NCI-H345 (cell line): ENCODE results near the gene FUCA1.
"Not testable (repeated sequence)": the region's sequence is repeated elsewhere in the genome, so short reads cannot be mapped to it uniquely, and the experiment has no call there.

Experiments used
- DNase-seq: peaks from one replicate; lab custom pipeline; 2025; lab: John Stamatoyannopoulos, UW

FUCA1 gene

DNA sequence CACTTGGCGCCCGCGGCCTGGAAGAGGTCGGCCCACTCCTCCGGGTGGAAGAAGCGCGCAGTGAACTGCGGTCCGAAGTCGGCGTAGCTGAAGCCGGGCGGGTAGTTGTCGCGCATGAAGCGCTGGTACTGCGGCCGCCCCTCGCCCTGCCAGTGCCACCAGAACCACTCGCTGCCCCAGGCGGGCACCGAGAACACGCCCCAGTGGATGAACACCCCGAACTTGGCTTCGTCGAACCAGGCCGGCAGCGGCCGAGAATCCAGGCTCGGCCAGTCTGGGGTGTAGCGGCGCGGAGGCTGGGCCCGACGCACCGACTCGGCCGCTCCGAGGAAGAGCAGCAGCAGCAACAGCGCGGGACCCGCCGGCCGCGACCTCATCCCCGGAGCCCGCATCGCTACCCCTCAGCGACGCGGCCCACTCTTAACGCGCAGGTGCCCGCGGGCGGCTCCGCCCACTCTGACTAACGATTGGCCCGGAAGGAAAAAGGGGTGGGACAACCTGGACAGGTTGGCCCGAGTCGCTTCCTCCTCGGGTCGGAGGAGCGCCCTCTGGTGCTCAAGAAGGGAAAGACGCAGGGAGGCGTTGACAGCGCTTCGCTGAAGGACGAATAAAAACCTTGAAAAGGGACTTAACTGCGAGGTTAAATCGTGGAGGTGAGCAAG, at the start of gene FUCA1:
TSS of gene FUCA1 (minus strand) at position 396 of the 662 bp plus-strand sequence. CDS start at position 392, 4 bp downstream.
- peak; percentile 97 for DNase-seq

DNA sequence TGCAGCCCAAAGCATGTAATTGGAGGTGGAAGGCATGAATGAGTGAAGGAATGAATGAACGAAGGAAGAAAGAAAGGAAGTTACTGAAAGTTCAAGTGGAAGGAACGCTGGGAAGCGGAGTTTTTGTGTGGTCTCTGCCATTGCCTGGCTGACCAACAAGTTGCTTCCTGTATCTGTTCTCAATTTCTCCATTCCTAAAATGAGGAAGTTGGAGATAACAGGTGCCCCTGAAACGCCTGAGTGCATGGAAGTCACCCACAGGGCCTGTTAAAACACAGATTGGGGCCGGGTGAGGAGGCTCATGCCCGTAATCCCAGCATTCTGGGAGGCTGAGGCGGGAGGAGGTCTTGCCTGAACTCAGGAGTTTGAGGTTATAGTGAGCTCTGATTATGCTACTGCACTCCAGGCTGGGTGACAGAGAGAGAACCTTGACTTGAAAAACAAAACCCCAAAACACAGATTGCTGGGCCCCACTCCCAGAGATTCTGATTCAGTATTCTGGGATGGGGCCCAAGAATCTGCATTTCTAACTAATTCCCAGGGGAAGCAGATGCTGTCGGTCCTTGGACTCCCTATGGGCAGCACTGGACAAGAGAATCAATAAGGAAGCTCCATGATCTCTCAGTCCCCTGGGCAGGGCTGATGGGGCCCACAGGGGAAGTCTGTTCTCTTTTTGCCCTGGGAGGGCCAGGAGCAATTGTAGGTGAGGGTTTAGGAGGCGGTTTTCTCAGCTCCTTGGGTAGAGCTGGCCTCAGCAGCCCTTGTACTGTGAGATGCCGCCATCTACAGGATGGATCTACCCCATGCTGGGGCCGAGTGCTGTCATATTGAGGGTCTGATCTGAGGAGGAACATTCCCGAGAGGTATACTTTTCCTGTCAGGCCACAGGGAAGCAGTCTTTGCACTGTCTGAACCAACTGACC, 48.4 kb upstream of the FUCA1 start:
- DNase-seq = peak; percentile 21

GRCh38 chr1:23915466-23915865, 47.4 kb upstream of the FUCA1 start:
- no peak for DNase-seq

DNA sequence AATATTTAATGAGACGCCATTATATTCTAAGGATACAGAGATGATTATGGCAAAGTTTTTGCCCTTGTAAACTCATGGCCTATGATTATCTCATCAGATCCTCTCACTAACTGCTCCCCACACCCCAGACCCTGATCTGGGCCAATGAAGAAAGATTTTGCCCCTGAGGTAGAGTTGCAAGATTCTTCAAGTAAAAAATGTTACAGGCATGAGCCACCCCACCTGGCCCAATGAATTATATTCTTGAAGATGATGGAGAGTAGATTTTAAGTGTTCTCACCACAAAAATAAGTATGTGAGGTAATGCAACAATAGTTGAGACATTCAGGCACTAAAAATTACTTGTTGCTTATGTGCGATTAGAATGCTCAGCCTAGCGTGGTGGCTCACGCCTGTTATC, 46.8 kb upstream of the FUCA1 start:
- DNase-seq = no peak

DNA sequence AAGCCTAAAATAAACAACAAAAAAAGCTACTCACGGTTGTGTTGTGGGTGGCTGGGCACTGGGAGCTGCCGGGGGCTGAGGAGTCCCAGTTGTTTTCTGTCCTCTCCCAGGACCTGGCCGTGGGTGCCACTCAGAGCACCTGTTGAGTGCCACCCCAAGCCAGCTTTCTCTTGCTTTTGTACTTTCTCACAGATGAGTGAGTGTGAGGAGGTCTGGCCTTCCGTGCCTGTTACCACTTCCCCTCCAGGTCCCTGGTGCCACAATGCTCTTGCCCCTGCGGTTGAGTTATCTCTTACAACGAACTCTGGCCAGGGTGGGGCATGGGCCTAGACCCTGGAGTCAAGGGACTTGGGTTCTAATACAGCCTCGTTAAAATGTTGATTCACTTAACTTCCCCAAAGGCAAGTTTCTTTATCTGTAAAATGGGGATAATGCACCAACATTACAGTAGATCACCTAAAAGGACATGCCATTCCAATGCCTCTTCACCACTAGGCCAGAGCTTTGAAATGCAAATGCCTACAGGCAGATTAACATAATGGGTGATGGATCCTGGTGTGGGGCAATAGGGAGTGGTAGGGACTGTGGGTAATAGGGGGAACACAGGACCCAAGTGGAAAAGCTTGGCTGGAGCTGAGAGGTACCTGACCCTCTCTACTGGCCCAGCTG, 45.3 kb upstream of the FUCA1 start, which contains the start of gene CNR2:
TSS of gene CNR2 (minus strand) at position 151 of the 669 bp plus-strand sequence. CDS start 37,745 bp downstream, outside the sequence.
- DNase-seq = no peak

GRCh38 chr1:23911921-23912320, 43.8 kb upstream of the FUCA1 start:
- no peak for DNase-seq

GRCh38 chr1:23910553-23911246, 42.6 kb upstream of the FUCA1 start:
- no peak for DNase-seq

DNA sequence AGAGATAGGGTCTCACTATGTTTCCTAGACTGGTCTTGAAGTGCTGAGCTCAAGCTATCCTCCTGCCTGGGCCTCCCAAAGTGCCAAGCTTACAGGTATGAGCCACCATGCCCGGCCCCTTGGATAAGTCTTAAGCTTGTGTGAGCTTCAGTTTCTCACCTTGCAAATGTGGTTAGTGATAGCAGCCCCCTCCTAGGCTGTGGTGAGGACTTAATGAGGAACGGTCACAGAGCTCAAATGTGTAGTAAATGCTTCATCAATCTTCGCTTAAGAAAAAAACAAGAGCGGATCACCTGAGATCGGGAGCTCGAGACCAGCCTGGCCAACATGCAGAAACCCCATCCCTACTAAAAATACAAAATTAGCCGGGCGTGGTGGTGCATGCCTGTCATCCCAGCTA, 42.1 kb upstream of the FUCA1 start:
- no peak for DNase-seq

- DNase-seq = no peak
Observed at GRCh38 chr1:23909412-23909811, 41.3 kb upstream of the FUCA1 start.

- DNase-seq = no peak
Observed at GRCh38 chr1:23908453-23909341, 40.6 kb upstream of the FUCA1 start.

- no peak for DNase-seq
Observed at GRCh38 chr1:23906731-23907130, 38.6 kb upstream of the FUCA1 start.

- no peak for DNase-seq
Observed at GRCh38 chr1:23905461-23906025, 37.5 kb upstream of the FUCA1 start.

DNA sequence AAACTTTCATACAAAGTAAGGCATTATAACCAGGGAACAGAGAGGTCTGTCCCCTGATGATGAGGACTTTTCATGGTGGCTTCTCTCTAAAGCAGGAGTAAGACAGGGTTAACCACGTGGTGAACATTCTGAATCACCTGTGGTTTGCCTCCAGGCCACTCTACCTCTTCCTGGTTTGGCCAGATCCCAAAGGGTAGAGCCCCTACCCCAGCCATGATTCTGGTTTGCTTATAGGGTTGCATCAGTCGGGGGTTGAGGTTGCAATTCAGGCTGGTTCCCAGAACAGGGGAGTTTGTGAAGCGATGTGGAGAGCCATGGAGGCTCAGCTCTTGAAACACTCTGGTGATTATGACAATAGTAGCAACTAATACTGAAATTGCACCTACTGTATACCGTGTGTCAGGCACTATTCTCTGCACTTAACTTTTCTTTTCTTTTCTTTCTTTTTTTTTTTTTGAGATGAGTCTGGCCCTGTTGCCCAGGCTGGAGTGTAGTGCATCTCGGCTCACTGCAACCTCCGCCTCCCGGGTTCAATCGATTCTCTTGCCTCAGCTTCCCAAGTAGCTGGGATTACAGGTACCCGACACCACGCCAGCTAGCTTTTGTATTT, 36.8 kb upstream of the FUCA1 start:
- DNase-seq = no peak

- DNase-seq = no peak
Observed at GRCh38 chr1:23903754-23904153, 35.7 kb upstream of the FUCA1 start.

- DNase-seq = peak; percentile 7
Observed at GRCh38 chr1:23902321-23903278, 34.5 kb upstream of the FUCA1 start.

- not testable (repeated sequence) for DNase-seq
Observed at GRCh38 chr1:23900017-23900416, 31.9 kb upstream of the FUCA1 start.

DNA sequence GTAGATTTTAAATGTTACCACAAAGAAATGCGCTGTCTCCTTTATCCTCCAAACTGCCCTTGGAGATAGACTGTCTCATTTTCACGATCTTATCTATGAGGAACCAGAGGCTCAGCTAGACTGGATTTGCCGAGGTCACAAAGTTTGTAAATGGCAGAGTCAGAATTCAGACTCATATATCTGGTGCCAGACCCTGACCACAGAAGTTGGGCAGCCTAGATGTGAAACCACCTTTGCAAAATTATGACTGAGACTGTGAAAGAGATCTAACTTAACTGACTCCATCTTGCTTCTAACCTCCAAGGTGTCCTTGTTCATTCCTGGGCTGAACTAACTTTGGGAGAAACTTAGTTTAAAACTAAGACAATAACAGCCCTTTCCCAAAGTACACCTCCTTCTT, 31.0 kb upstream of the FUCA1 start:
- DNase-seq = no peak

- no peak for DNase-seq
Observed at GRCh38 chr1:23897083-23897482, 29.0 kb upstream of the FUCA1 start.

DNA sequence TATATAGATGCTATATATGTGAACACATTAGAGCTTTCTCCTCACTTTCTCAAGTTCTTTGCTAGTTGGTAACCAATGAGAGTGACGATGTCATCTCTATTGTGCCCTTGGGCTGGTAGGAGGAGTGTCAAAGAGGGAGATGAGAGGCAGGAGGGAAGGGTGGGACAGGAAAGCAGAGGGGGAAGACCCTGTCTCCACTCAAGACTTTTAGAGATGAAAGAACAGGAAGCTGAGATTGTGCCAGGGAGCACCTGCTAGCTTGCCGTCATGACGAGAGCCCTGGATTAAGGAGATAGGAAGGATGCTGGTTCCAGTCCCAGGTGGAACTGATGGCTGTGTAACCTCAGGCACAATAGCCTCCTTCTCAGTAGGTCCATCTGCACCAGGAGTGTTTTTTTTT, 28.4 kb upstream of the FUCA1 start:
- DNase-seq = no peak
